Stimulated activated CD8-positive, alpha-beta memory T cell treated with anti-CD3 and anti-CD28 coated beads, Interleukin-7, amount 100 ng/mL, for 1 hour (primary cell): ENCODE measurements around the gene ACTA2.
"Not testable (repeated sequence)": the region's sequence is repeated elsewhere in the genome, so short reads cannot be mapped to it uniquely, and the experiment has no call there.

Source experiments
- DNase-seq, 2 donors: peaks; one replicate each; pipeline ENCODE4 v3.0.0-alpha.2; 2020; ENCODE audit warnings: low read depth in 2 of 2

Gene ACTA2

GRCh38 chr10:88949912-88950837 lies 2.4 kb downstream of the ACTA2 start:
- DNase-seq: no peak

DNA sequence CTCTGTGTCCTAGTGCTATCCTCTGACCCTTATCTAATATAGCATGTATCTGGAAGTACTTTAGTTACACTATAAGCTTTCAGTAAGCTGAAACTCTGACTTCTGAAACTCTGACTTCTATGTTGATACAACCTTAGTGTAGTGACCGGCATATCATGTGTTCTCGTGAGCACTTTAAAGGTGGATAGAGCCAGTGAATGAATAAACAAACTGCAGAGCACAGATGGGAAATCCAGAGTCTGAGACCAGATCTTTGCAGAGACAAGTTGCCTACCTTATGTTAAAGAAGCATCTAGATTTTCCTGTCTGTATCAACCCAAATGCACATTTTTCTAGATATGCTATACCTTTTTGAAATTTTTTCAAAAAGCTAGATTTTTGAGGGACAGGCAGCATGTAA lies 3.5 kb downstream of the ACTA2 start:
- no peak for DNase-seq

GRCh38 chr10:88946965-88947590 lies 5.5 kb downstream of the ACTA2 start:
- DNase-seq: no peak

- DNase-seq: no peak
These were observed 6.4 kb downstream of the ACTA2 start for GRCh38 chr10:88946200-88946599.

DNA sequence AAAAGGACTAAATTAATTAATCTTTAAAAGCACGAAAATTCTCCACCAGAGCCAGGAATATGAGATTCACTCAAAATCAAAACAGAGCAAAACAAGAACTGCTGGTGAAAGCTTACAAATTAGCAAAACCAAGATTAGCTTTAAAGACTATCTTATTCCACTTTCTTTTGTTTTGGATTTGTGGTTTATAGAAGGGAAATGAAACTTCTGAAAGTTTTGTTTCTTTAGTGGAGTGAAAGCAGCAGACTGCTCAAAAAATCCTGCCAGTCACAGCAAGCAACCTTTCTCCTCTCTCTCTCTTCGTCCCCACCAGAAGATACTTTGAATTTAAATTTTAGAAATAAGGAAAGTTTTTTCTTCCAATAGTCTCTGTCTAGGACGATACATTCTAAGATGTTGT lies 7.8 kb downstream of the ACTA2 start:
- DNase-seq: no peak

GRCh38 chr10:88943778-88944177 lies 8.8 kb downstream of the ACTA2 start:
- no peak for DNase-seq

DNA sequence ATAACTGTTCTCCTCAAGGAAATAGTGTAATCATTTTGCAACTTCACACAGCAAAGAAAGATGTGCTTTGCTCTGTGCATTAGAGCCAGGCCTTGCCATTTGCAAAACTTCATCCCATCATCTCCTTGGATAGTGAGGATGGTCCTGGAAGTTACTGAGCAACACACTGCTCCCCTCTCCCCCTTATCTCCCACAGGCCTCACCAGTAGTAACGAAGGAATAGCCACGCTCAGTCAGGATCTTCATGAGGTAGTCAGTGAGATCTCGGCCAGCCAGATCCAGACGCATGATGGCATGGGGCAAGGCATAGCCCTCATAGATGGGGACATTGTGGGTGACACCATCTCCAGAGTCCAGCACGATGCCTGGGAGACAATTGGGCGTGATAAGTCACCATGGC lies 11.5 kb downstream of the ACTA2 start:
- no peak for DNase-seq

DNA sequence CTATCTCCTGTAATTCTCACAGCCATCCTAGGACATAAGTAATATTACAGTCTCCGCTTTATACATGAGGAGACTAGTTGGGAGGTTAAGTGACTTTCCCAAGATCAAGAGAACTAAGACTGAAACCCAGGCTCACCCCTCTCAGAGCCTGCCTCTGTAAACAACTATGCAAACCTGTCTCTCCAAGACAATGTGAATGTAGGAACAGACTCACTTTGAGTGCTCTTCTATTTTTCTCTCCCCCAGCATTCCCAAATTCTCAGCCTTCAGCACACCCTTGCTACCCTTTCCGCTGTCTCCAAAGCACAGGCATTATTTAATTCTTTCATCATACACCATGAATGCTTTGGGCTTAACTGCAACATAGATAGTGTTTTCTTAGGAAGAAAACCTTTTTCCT lies 13.6 kb downstream of the ACTA2 start:
- no peak for DNase-seq

GRCh38 chr10:88938039-88938438 lies 14.5 kb downstream of the ACTA2 start:
- no peak for DNase-seq

- no peak for DNase-seq
These were observed 15.9 kb downstream of the ACTA2 start for GRCh38 chr10:88936656-88937055.

- peak; percentile 25 to 50 for DNase-seq
These were observed 17.5 kb downstream of the ACTA2 start for GRCh38 chr10:88934900-88935672.

DNA sequence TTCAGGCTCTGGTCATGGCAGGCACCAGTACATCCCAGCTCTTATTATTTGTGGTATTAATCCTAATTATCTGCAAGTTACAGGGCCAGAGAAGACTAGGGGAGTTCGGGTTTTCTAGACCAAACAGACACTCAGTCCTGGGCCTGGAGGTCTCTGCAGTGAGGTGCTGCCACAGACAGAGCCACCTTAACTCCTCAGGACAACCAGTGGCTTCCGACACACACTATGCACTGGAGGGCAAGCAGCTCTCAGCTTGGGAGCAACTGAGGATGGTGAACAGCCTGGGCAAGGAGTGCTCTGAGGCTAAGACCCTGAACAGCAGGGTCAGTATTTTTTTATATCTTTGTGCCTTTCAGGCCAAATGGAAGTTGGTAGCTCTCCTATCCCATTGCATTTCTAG lies 19.0 kb downstream of the ACTA2 start:
- DNase-seq: no peak

DNA sequence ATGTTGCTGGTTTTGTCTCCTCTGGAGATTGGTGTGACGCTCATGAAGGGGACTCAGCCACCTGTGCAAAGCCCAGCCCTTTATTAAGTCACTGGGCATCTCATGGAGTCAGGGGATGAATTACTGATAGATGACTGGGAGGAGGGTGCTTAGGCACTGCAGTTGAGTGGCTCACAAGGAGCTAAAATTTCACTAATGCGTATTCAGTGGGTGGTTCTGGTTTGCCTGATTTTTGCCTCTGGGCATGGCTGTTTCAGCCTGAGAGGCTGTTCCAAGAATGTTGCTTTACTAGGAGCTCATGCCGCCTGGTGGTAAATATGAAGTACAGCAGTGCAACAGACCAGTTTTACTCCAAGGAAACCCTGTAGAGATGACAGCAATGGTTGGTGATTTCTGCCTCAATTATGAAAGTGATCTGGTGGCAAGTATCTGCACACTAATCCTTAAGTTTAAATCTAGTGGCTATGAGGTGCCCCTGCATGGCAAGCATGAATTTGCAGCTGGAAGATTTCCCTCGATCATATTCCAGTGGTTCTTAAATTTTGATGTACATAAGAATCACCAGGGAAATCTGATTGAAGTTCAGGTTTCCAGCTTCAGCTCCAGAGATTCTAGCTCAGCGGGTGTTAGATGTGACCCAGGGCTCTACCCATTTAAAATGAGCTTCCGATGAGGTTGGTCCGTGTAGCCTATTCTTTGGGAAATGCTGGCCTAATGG lies 19.9 kb downstream of the ACTA2 start:
- no peak for DNase-seq

GRCh38 chr10:88932029-88932428 lies 20.5 kb downstream of the ACTA2 start:
- DNase-seq: not testable (repeated sequence)

DNA sequence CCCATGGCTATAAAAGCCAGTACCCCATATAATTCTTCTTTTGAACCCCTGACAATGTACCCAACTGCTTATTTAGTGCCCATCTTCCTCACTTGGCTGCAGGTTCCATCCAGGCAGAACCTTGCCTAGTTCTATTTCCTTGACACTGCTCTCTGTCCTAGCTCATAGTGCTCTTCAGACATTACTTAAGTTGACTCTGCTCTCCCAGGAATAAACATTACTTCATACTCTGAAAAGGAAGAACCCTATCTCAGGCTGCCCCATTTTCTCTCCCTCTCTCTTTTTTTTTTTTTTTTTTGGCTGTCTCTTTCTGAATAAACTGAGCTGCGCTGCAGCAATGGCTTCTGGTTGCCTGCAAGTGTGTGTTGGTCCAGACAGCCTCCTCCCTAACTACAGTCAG lies 21.0 kb downstream of the ACTA2 start:
- no peak for DNase-seq

DNA sequence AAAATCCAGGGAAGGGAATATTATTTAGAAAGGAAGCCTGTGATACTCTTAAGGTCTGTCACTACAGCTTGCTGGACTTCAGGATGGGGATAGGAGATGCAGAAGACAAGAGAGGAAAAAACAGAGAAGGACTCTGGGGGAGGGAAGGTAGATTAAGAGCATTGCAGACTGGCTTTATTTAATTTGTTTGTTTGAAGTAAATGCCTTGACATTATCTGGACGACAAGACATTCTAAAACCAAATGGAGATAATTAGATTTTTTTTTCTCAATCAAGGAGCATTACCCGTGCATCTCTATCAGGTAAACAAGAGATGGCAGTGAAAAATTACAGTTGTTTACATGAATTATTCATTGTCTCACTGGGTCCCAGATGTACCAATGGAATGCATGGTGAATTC lies 24.3 kb downstream of the ACTA2 start:
- no peak for DNase-seq

GRCh38 chr10:88927416-88927690 lies 25.2 kb downstream of the ACTA2 start:
- no peak for DNase-seq

- no peak for DNase-seq
These were observed 25.8 kb downstream of the ACTA2 start for GRCh38 chr10:88926566-88927415.

DNA sequence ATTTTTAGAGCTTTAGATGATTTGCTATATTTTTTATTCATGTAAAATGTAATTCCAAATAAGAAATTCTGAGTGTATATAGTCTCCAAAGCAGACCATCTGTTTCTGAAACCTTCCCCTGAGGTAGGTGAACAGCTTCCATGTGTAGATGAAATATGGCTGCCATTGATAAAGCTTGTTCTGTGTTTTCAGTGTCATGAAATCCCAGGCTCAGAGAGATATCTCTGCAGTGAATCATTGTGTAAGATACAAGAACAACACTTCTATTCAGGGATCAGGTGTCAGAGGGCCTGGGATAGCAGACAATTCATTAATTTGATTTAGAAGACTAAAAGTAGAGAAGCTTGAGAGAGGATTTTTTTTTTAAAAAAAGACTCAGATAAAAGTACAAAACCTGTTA lies 29.1 kb downstream of the ACTA2 start:
- DNase-seq: no peak

GRCh38 chr10:88922041-88922440 lies 30.5 kb downstream of the ACTA2 start:
- no peak for DNase-seq

- DNase-seq: no peak
These were observed 31.5 kb downstream of the ACTA2 start for GRCh38 chr10:88920986-88921593.
